ENCODE measurements around the gene PRAMEF33.
"Not testable (repeated sequence)": the region's sequence is repeated elsewhere in the genome, so short reads cannot be mapped to it uniquely, and the experiment has no call there.

PRAMEF33 gene

GRCh38 chr1:13303239-13303638 lies at the start of gene PRAMEF33:
Gene PRAMEF33, plus strand, starts transcription at chr1:13303539. Its CDS starts 2,416 bp downstream, at chr1:13305955.
- H3K4me3 ChIP-seq (ENCODE audit: low read length); H3K27me3 ChIP-seq (ENCODE audit: control insufficient read depth, insufficient read depth, low read length); H3K9ac ChIP-seq (ENCODE audit: low read length); H3K36me3 ChIP-seq (ENCODE audit: control insufficient read depth, insufficient read depth, low read length); H3K4me1 ChIP-seq (ENCODE audit: control insufficient read depth, insufficient read depth, low read length); H3K27ac ChIP-seq (ENCODE audit: low read depth, low read length): not testable (repeated sequence)

DNA sequence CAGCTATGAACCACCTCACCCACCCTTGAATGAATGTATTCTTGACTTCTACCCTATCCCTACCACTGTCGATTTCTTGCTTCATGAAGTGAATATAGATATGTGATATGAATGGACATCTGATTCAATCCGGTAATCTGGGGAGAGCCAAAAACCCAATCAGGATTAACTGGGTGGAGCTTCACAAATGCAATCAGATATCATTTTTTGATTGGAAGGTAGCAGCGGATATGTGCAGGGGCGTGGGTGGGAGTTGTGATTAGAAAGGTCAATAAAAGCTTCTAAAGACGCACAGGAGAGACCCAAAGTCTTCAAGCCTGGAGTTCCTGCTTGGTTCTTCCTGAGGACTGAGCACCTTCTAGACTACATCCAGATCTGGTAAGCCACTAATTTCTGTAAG lies 49.4 kb upstream of the PRAMEF33 start, which contains the start of gene PRAMEF5:
PRAMEF5 (plus strand) TSS at position 301 of the 400 bp plus-strand sequence. CDS start 5,071 bp downstream, outside the sequence.
- H3K27me3 ChIP-seq (ENCODE audit: control insufficient read depth, insufficient read depth, low read length); H3K27ac ChIP-seq (ENCODE audit: low read depth, low read length); H3K4me1 ChIP-seq (ENCODE audit: control insufficient read depth, insufficient read depth, low read length); H3K9ac ChIP-seq (ENCODE audit: low read length); H3K4me3 ChIP-seq (ENCODE audit: low read length); H3K36me3 ChIP-seq (ENCODE audit: control insufficient read depth, insufficient read depth, low read length): not testable (repeated sequence)

GRCh38 chr1:13265124-13265523 lies 38.2 kb upstream of the PRAMEF33 start:
- H3K36me3 ChIP-seq (ENCODE audit: control insufficient read depth, insufficient read depth, low read length); H3K4me3 ChIP-seq (ENCODE audit: low read length); H3K27me3 ChIP-seq (ENCODE audit: control insufficient read depth, insufficient read depth, low read length); H3K9ac ChIP-seq (ENCODE audit: low read length); H3K4me1 ChIP-seq (ENCODE audit: control insufficient read depth, insufficient read depth, low read length); H3K27ac ChIP-seq (ENCODE audit: low read depth, low read length): not testable (repeated sequence)

- not testable (repeated sequence) for H3K36me3 ChIP-seq (ENCODE audit: control insufficient read depth, insufficient read depth, low read length); H3K27ac ChIP-seq (ENCODE audit: low read depth, low read length); H3K4me3 ChIP-seq (ENCODE audit: low read length); H3K27me3 ChIP-seq (ENCODE audit: control insufficient read depth, insufficient read depth, low read length); H3K4me1 ChIP-seq (ENCODE audit: control insufficient read depth, insufficient read depth, low read length); H3K9ac ChIP-seq (ENCODE audit: low read length)
Observed at GRCh38 chr1:13277016-13277415, 26.3 kb upstream of the PRAMEF33 start.

GRCh38 chr1:13279617-13280016 lies 23.7 kb upstream of the PRAMEF33 start:
- not testable (repeated sequence) for H3K27me3 ChIP-seq (ENCODE audit: control insufficient read depth, insufficient read depth, low read length); H3K4me3 ChIP-seq (ENCODE audit: low read length); H3K9ac ChIP-seq (ENCODE audit: low read length); H3K4me1 ChIP-seq (ENCODE audit: control insufficient read depth, insufficient read depth, low read length); H3K36me3 ChIP-seq (ENCODE audit: control insufficient read depth, insufficient read depth, low read length); H3K27ac ChIP-seq (ENCODE audit: low read depth, low read length)

DNA sequence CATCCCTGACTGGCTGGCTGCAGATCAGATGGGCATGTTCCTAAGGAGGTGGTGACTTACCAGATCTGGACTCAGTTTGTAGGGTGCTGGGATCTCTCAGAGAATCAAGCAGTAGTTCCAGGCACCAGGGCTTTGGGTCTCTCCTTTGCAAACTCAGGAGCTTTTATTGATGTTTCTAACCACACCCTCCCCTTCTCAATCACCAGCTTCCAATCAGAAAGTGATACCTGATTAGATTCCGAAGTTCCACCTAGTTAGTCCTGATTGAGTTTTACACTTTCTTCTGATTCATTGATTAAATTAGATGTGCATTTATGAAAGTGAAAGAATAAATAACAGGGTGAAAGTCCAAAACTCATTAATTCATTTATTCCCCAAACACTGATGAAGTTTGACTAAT lies 18.3 kb upstream of the PRAMEF33 start, which contains the start of gene PRAMEF8:
PRAMEF8 (minus strand) TSS at position 101 of the 400 bp plus-strand sequence. CDS start 1,046 bp downstream, outside the sequence.
- not testable (repeated sequence) for H3K4me1 ChIP-seq (ENCODE audit: control insufficient read depth, insufficient read depth, low read length); H3K4me3 ChIP-seq (ENCODE audit: low read length); H3K27me3 ChIP-seq (ENCODE audit: control insufficient read depth, insufficient read depth, low read length); H3K9ac ChIP-seq (ENCODE audit: low read length); H3K36me3 ChIP-seq (ENCODE audit: control insufficient read depth, insufficient read depth, low read length); H3K27ac ChIP-seq (ENCODE audit: low read depth, low read length)

DNA sequence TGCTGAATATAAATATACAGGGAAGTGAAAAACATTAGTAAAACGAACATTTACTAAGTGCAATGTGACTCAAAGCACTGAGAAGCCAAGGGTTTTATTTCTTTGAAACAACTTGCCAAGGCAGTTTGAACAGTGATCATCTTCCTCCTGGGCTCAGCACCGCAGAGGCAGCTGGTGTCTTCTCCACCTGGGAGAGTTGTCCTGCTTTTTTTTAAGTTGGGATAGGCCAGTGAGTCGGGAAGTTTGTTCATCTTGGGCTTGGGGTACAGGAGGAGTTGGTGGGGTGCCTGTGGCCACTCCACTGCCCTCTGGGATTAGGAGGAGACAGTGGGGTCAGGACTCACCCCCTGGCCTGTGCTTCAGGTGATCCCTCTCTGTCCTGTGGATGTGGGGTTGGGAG lies 14.3 kb upstream of the PRAMEF33 start:
- not testable (repeated sequence) for H3K4me1 ChIP-seq (ENCODE audit: control insufficient read depth, insufficient read depth, low read length); H3K4me3 ChIP-seq (ENCODE audit: low read length); H3K36me3 ChIP-seq (ENCODE audit: control insufficient read depth, insufficient read depth, low read length); H3K9ac ChIP-seq (ENCODE audit: low read length); H3K27me3 ChIP-seq (ENCODE audit: control insufficient read depth, insufficient read depth, low read length); H3K27ac ChIP-seq (ENCODE audit: low read depth, low read length)

DNA sequence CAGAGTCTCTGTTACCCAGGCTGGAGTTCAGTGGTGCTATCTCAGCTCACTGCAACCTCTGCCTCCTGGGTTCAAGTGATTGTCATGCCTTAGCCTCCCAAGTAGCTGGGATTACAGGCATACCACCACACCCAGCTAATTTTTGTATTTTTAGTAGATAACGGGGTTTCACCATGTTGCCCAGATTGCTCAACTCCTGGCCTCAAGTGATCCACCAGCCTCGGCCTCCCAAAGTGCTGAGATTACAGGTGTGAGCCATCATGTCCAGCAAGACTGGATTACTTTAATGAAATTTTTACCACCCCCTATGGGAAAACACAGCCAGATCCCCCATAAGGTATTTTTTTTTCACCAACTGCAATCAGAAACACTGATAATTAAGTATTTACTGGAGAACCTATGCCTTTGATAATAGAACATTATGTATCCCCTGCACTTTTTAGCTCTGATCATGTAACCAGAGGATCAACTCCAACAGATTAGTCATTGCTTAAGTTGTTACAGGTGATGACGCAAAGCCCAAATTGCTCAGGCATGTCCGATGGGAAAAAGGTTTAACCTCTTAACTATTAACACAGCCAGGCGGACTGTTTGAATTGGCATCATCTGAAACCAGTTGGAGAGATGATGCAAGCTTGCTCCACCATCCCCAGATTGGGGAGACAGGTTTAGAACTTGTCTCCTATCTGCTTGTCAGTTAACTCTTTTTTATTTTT lies 6.0 kb upstream of the PRAMEF33 start:
- H3K27me3 ChIP-seq (ENCODE audit: control insufficient read depth, insufficient read depth, low read length); H3K36me3 ChIP-seq (ENCODE audit: control insufficient read depth, insufficient read depth, low read length); H3K4me1 ChIP-seq (ENCODE audit: control insufficient read depth, insufficient read depth, low read length); H3K4me3 ChIP-seq (ENCODE audit: low read length); H3K27ac ChIP-seq (ENCODE audit: low read depth, low read length); H3K9ac ChIP-seq (ENCODE audit: low read length): not testable (repeated sequence)

DNA sequence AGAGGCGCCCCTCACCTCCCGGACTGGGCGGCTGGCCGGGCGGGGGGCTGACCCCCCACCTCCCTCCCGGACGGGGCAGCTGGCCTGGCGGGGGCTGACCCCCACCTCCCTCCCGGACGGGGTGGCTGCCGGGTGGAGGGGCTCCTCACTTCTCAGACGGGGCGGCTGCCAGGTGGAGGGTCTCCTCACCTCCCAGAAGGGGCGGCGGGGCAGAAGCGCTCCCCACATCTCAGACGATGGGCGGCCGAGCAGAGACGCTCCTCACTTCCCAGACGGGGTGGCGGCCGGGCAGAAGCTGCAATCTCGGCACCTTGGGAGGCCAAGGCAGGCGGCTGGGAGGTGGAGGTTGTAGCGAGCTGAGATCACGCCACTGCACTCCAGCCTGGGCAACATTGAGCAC lies 4.6 kb upstream of the PRAMEF33 start:
- H3K4me1 ChIP-seq (ENCODE audit: control insufficient read depth, insufficient read depth, low read length); H3K27ac ChIP-seq (ENCODE audit: low read depth, low read length); H3K9ac ChIP-seq (ENCODE audit: low read length); H3K4me3 ChIP-seq (ENCODE audit: low read length); H3K27me3 ChIP-seq (ENCODE audit: control insufficient read depth, insufficient read depth, low read length); H3K36me3 ChIP-seq (ENCODE audit: control insufficient read depth, insufficient read depth, low read length): not testable (repeated sequence)

DNA sequence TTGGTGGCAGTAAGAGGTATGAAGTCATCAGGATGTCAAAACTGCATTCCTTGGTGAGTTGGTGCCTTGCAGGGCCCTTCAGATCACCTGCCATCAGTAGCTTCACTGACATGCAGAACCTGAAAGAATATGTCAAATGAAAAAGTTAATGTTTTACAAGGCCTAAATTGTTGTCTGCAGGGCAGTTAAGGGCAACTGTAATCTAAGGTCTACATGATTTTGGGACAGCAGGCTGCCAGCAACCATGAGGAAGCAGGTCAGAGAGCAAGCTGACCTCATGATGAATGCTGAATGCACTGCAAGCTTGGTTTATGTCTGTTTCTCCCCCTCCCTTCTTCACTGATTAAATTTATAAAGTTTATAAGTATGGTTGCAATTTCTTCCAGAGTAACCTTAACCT lies 1.1 kb upstream of the PRAMEF33 start:
- H3K9ac ChIP-seq (ENCODE audit: low read length); H3K4me3 ChIP-seq (ENCODE audit: low read length); H3K36me3 ChIP-seq (ENCODE audit: control insufficient read depth, insufficient read depth, low read length); H3K27me3 ChIP-seq (ENCODE audit: control insufficient read depth, insufficient read depth, low read length); H3K27ac ChIP-seq (ENCODE audit: low read depth, low read length); H3K4me1 ChIP-seq (ENCODE audit: control insufficient read depth, insufficient read depth, low read length): not testable (repeated sequence)

DNA sequence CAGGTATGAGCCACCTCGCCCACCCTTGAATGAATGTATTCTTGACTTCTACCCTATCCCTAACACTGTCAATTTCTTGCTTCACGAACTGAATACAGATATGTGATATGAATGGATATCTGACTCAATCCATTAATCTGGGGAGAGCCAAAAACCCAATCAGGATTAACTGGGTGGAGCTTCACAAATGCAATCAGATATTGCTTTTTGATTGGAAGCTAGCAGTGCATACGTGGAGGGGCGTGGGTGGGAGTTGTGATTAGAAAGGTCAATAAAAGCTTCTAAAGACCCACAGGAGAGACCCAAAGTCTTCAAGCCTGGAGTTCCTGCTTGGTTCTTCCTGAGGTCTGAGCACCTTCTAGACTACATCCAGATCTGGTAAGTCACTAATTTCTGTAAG lies 11.9 kb downstream of the PRAMEF33 start, which contains the start of gene PRAMEF15:
PRAMEF15 (plus strand) TSS at position 301 of the 400 bp plus-strand sequence. CDS start 2,827 bp downstream, outside the sequence.
- H3K36me3 ChIP-seq (ENCODE audit: control insufficient read depth, insufficient read depth, low read length); H3K27ac ChIP-seq (ENCODE audit: low read depth, low read length); H3K27me3 ChIP-seq (ENCODE audit: control insufficient read depth, insufficient read depth, low read length); H3K9ac ChIP-seq (ENCODE audit: low read length); H3K4me3 ChIP-seq (ENCODE audit: low read length); H3K4me1 ChIP-seq (ENCODE audit: control insufficient read depth, insufficient read depth, low read length): not testable (repeated sequence)

DNA sequence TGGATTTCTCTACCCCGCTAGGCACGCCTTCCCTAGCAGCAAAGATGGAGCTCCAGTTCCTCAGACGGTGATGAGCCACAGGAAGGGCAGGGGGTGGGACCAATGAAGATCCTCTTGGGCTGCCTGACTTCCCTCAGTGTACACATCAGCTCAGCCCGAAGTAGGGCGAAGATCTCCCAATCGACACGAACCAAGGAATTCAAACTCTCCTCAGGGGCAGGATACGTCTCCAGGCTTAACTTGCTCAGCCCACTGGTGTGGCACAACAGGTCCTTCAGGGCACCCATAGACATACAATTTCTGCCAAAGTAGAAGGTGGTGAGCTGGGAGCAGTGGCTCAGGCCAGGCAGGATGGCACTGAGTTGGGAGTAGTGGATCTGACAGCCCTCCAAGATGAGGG lies 39.2 kb downstream of the PRAMEF33 start:
- not testable (repeated sequence) for H3K36me3 ChIP-seq (ENCODE audit: control insufficient read depth, insufficient read depth, low read length); H3K4me1 ChIP-seq (ENCODE audit: control insufficient read depth, insufficient read depth, low read length); H3K9ac ChIP-seq (ENCODE audit: low read length); H3K4me3 ChIP-seq (ENCODE audit: low read length); H3K27me3 ChIP-seq (ENCODE audit: control insufficient read depth, insufficient read depth, low read length); H3K27ac ChIP-seq (ENCODE audit: low read depth, low read length)

DNA sequence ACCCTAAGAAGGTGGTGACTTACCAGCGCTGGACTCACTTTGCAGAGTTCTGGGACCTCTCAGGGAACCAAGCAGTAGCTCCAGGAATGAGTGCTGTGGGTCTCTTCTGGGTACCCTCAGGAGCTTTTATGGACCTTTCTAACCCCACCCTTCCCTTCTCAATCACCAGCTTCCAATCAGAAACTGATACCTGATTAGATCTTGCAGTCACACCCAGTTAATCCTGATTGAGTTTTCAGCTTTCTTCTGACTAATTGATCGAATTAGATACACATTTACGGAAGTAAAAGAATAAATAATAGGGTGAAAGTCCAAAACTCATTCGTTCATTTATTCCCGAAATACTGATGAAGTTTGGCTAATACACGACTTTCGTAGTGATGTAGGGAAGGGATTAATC lies 43.7 kb downstream of the PRAMEF33 start, which contains the start of gene PRAMEF14:
PRAMEF14 (minus strand) TSS at position 101 of the 400 bp plus-strand sequence. CDS start 1,820 bp downstream, outside the sequence.
- H3K36me3 ChIP-seq (ENCODE audit: control insufficient read depth, insufficient read depth, low read length); H3K9ac ChIP-seq (ENCODE audit: low read length); H3K27ac ChIP-seq (ENCODE audit: low read depth, low read length); H3K4me3 ChIP-seq (ENCODE audit: low read length); H3K4me1 ChIP-seq (ENCODE audit: control insufficient read depth, insufficient read depth, low read length); H3K27me3 ChIP-seq (ENCODE audit: control insufficient read depth, insufficient read depth, low read length): not testable (repeated sequence)

Measured in rectal smooth muscle tissue (tissue), 1 donor.